HG02588 (cell line): Measurements from ENCODE around the gene CDKL4.
A peak's percentile ranks its signal among the peaks of the same experiment; 100 is the strongest.
"Not testable (repeated sequence)": the region's sequence is repeated elsewhere in the genome, so short reads cannot be mapped to it uniquely, and the experiment has no call there.

Experiments used
- ATAC-seq: cut with Tn5 transposase; IDR thresholded peaks from one replicate; pipeline ENCODE4 v1.9.1; 2021; ENCODE audit warnings: mild to moderate bottlenecking, moderate library complexity; ENCODE audit not compliant: unreplicated experiment

Gene CDKL4

DNA sequence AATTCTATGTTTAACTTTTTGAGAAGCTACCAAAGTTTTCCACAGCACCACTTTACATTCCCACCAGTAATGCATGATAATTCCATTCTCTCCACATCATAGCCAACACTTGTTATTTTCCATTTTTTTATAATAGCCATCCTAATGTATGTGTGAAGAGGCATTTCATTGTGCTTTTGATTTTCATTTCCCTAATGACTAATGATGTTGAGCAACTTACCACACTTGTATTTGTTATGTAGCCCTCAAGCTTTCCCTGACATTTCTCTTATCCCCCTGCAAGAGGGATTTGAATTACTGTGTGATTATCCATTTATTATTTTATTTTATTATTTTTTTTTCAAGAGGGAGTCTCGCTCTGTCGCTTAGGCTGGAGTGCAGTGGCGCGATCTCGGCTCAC lies 99.4 kb downstream of the CDKL4 start:
- ATAC-seq, result no peak

DNA sequence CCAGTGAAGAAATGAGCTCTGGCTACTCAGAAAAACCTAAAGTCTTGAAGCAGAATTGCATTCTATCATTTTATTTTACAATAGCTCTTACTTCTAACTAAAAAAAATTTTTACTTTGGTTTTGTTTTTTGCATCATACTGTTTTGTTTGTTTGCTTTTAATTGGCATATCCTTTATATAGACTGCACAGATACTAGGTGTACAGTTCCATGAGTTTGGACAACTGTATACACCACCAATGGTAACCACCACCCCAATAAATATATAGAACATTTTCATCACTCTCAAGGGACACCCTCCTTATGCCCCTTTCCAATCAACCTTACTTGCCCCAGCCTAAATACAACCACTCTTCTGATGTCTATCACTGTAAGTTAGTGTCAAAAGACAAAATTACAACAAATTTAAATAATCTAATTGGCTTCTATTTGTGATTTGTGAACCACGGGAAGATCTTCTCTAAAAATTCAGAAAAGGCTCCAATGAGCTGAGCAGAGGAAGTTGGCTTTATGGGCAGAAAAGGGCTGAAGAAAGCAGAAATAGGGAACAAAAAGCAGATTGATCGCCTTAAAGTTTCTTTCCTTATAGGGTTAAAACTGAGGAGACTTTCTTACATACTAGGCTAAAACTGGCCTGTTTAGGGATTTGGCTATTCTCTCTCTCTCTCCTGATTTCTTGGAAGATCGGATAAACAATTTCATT lies 100.7 kb downstream of the CDKL4 start:
- ATAC-seq, result no peak

DNA sequence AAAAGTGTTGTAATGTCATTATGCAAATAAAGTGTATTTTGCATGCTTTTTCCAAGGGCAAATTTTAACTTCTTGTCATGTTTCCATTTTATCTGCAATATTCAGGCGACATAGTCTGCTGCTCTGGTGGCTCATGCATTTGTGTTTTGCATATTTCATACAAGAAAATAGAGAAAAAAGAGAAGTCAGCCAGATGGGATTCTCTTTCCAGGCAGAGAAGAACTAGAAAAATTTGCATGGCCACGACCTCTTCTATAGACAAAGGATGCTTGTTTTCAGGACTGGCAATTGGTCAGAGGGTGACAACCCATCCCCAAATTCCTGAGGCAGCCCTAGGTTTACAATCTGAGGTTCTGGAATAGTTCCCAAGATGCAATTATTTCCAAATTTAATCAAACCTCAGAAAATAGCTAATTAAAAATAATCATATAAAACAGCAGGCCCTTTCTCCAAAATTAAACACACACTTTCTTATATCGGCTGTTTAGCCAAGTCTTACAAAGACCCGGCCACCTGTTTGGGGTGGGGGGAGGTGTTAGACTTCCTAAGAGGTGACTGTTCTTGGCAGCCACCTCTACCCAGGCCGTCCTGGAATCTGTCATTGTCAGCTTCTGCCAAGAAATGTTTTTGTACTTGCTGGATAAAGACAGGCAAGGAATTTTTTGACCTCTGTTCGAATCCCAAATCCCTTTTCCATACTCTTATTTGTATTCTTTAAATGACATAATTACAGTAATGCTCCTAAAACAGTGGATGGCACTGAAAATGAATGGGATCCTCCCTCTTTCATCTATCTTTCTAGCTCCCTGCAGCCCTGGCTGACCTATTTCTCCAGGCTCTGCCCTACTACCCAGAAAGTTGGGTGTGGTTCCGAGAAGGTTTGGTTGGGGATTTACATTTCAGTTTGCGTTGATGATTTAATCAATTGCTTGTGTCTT lies 102.2 kb downstream of the CDKL4 start:
- no peak for ATAC-seq

DNA sequence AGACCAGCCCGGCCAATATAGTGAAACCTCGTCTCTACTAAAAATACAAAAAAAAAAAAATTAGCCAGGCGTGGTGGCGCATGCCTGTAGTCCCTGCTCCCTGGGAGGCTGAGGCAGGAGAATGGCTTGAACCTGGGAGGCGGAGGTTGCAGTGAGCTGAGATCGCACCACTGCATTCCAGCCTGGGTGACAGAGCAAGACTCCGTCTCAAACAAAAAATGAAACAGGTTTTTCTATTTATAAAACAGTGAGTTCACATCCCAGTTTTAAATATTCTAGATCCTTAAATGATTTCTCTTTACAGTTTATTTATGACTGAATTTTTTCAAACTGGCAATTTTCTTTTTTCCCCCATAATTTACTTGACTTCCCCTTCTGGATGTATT lies 102.8 kb downstream of the CDKL4 start:
- not testable (repeated sequence) for ATAC-seq

DNA sequence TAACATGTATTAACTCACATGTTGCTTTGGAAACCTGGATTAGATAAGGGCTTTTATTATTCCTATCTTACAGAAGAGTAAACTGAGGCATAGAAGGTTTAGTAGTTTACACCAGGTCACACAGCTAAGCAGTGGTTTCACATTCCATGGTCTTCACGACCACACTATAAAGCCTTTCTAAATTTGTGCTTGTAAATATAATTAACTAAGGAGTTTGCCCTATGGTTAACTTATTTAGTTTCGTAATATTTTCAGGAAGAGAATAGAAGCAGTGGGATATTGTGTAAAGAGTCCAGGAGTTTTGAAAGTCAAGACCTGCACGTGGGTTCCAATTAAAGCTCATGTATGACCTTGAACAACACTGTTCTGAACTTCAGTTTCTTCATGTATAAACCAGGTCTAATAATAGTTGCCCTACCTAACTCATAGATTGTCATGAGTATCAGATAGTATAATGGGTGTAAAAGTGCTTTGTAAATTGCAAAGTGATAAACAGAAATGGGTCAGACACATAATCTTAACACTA lies 103.4 kb downstream of the CDKL4 start:
- ATAC-seq, result no peak

DNA sequence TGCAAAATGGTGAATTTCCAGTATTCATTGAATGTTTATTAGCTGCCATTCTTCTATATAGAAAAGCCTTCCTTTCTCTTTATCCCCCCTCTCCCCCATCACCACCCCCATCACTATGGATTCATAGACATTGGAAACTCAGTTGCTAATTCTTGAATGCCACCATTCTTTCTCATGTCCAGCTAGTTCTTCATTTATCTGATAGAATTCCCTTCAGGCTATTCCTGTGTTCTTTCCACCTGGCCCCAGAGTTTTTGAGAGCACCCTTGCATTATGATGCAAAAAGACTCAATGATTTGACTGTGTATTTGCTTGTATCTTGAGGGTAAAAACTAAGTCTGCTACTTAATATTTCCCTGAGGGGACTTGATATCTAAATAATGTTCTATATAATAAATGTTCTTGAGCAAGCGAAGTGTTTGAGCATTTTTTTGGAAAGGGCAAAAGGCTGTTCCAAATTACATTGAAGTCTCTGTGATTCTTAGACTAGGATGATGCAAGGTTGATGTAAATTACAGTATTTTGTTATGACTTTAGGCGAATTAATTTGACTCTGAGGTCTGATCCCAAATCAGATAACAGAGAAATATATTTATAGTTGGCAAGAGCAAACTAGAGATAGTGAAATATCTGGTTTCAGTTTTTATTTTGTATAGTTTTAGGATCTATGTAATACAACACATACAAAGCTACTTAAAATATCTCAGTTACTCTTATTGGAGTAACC lies 104.1 kb downstream of the CDKL4 start:
- no peak for ATAC-seq

DNA sequence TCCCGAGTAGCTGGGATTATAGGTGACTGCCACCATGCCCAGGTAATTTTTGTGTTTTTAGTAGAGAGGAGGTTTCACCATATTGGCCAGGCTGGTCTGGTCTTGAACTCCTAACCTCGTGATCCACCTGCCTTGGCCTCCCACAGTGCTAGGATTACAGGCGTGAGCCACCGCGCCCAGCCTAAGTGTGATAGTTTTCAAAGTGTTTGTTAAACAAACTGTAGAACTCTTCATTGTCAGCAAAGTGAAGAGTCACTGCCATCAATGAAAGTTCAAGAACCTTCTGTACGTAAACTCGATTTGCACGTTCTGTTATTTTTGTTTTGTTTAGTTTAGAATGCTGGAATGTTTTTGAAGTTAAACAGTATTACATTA lies 104.9 kb downstream of the CDKL4 start:
- no peak for ATAC-seq

DNA sequence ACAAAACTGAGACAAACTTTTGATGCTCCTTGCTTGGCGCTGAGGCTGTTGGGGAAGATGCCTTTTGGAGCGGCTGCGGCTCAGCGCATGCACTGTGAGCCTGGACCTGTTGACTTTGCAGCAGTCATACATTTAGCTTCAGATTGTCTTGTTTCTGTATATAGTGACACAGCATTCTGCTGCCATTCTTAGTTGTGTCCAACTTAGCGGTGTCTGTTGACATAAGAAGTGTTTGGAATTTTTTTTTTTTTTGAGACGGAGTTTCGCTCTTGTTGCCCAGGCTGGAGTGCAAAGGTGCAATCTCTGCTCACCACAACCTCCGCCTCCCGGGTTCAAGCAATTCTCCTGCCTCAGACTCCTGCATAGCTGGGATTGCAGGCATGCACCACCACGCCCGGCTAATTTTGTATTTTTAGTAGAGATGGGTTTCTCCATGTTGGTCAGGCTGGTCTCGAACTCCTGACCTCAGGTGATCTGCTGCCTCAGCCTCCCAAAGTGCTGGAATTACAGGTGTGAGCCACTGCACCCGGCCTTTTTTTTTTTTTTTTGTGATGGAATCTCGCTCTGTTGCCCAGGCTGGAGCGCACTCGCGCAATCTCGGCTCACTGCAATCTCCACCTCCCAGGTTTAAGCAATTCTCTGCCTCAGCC lies 105.5 kb downstream of the CDKL4 start:
- not testable (repeated sequence) for ATAC-seq

DNA sequence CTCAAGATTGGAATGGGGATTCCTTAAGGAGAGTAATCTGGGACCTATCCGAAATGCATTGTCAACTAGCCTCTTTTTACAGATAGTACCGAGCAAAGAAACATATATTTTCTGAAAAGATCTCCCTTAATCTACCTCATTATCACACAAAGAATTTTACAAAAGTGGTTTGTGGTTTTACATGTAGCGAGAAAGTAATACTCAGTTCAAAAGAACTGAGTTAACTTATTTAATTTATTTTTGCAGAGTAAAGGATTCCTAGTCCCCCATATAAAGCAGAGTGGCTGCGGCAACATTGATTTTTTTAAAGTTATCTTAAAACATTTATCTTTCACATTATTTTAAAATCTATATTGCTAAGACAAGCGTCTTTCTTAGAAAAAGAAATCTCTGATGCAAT lies 107.0 kb downstream of the CDKL4 start:
- no peak for ATAC-seq

DNA sequence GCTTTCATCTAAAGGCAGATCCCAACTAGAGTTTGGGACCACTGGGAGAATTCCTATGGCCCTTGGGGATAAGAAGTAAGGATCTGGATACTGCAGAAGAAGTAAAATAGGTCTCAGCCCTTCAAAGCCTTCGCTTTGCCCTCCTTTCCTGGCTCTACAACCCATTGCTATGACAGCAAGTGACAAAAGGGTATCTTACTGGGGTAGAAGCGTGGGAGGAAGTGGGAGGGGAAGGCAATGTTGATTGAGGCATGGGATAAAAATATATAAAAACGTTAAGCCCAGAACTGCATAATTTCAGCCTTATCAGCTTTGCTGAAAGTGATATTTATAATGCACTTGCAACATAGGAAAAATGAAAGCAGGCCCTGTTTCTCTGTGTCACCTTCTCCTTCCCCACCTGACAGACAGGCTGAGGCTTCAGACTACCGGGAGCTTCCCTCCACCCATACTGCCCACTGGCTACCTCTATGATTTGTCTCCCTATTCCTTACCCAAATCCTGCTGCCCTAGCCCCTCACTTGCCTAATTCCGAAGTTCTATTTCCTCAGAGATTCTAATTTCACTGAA lies 108.0 kb downstream of the CDKL4 start:
- ATAC-seq, result no peak

DNA sequence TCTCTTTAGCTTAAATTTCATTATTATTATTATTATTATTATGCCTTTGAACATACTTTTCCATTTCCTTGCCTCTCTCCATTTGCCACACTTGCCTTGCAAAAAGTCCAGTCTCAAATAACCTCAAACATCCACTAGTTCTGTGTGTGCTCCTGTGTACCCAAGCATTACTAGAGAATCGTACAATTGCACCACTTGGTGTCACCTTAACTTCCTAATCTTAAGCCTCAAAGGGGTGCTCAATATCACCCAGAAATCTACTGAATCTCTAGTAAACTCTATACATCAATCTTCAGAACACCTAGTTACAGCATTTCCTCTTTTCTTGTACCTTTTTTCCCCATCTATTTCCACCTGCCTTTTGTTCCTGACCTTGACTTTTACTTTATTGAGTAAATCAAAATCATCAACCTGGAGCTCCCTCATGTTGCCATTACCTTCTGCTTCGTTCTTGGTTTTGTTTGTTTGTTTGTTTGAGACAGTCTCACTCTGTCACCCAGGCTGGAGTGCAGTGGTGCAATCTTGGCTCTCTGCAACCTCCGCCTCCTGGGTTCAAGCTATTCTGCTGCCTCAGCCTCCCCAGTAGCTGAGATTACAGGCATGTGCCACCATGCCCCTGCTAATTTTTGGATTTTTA lies 110.4 kb downstream of the CDKL4 start:
- no peak for ATAC-seq

DNA sequence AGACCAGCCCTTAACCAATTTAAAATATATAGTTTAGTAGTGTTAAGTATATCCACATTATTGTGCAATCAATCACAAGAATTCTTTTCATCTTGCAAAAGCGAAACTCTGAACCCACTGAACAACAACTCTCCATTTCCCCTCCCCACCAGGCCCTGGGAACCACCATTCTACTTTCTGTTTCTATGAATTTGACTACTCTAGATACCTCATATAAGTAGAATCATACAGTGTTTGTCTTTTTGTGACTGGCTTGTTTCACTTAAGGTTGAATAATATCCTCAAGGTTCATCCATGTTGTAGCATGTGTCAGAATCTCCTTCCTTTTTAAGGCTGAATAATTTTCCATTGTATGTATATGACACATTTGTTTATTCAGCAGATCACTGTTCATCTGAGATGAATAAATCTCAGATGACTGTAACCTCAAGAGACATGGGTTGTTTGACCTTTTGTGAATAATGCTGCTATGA lies 114.8 kb downstream of the CDKL4 start:
- ATAC-seq, result peak; percentile 42

DNA sequence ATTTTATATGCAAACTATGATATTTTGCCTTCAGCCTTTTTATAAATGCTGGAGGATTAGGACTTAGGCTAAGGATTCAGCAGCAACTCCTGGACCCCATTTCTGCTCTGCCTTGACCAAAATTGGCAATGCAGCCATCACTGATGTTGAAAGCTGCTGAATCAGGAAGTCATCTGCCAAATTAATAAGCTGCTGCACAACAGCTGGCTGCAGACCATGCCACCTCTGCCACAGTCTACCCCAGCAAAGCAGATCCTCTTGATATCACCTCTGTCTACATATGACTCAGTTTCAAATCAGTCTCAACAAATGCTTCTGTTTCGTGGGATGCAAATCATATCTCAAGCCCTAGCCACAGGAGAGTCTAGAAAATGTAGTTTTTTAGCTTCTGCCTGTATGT lies 115.8 kb downstream of the CDKL4 start:
- ATAC-seq, result peak; percentile 43
